Activated T-helper 1 cell treated with Interleukin-2 at 50 U/mL for 16 hours (primary cell): ENCODE data around the gene RNF166.

Experiments used
- DNase-seq: peaks from one replicate; pipeline ENCODE4 v3.0.0-alpha.2; 2020; ENCODE audit warnings: low read depth

RNF166 gene

DNA sequence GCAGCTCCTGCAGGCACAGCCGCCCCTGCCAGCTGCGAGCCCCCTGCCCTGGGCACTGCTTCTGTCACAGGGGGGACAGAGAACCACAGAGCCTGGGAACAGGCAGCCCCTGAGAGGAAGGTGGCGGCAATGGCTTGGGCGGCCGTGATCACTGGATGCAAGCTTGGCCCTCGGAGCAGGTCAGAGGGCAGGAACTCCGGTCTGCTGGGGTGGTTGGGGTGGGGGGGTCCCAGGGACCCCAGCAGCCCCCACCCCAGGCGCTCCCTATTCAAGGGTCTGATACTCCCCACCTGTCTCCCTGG is 53.5 kb downstream of the RNF166 start:
- no peak for DNase-seq

DNA sequence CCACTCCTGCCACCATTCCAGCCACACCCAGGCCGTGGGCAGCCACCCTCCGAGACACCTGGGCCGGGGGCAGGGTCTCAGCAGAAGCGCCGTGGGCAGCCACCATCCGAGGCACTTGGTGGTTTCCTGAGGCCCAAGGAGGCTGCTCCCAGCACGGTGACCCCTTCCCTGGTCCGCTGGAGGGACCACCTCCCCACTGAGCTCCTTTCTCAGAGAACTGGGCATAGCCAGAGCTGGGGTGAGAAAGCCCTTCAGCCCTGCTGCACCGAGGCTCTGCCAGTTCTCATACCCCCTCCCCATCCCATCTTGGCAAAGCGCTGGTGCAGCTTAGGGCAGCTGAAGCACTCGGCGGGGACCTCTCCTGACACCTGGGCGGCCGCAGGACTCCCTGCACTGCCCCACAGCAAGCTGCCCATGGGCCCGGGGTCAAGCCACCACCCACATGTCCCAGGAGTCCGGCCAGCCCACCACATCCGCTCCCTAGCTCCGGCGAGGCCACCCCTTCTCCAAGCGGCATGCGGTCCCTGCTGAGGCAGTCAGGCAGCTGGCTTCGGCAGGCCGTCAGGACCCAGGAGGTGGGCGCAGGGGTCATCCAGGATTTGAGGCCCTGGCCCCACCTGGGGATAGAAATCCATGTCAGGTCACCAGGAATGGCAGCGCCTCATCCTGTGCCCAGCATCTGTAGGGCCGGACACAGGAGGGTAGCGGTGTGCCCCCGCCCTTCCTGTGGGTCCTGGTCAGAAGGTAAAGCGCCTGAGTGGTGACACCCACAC is 54.0 kb downstream of the RNF166 start:
- DNase-seq = no peak

DNA sequence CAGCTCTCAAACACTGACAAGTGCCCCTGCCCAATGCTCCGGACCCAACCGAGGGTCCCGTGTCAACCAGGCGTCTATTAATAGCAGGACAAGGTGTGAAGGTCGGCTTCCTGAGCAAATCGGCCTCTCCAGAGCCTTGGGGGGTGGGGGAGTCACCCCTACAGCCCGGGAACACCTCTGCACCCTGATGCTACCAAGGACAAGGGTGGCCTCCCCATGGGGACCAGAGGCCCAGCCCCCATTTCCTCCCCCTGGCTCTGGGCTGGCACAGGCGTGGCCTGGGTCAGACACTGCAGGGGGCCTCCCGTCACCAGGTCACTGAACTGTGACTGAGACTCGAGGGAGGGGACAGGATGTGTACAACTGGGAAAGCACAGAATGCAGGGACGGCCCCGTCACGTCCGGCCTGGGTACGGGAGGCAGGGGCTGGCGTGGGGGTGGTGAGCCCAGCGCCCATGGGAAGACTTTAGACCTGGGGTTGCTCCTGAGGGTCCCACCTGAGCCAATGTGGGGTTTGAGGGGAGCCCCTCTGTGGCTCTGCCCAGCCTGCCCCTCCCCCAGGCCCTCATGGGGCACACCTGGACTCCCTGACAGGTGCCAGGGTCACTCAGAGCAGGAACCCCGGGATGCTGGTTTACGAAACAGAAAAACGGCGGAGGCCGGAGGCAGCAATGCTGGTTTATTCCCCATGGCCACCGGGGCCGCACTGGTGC is 54.8 kb downstream of the RNF166 start:
- peak; percentile 51 for DNase-seq

DNA sequence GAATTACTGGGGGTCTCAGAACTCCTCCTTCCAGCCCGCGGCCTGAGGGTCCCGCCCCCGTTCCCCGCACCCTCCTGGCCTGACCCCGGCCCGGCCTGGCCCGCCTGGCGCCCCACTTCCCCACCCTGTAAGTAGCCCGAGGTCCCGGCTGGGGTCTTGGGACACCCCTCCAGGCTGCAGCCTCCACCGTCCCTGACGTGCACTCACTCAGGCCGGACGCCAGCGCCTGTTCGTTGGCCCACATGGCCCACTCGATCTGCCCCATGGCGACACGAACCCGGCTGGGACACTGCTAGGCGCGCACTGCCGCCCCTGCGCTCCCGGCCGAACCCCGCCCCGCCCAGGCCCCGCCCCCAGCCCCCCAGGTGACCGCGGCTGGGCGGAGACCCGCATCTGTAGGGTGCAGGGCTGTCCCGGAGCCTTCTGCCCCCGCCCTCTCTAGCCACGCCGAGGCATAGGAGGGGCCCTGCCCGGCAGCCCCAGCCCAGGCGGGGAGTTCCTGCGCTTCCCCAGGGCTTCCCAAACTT is 55.4 kb downstream of the RNF166 start, which contains the start of gene CYBA:
Gene CYBA (minus strand): TSS at position 305 of the 527 bp plus-strand sequence. CDS start 40 bp downstream, at position 265.
- DNase-seq = peak; percentile 72

DNA sequence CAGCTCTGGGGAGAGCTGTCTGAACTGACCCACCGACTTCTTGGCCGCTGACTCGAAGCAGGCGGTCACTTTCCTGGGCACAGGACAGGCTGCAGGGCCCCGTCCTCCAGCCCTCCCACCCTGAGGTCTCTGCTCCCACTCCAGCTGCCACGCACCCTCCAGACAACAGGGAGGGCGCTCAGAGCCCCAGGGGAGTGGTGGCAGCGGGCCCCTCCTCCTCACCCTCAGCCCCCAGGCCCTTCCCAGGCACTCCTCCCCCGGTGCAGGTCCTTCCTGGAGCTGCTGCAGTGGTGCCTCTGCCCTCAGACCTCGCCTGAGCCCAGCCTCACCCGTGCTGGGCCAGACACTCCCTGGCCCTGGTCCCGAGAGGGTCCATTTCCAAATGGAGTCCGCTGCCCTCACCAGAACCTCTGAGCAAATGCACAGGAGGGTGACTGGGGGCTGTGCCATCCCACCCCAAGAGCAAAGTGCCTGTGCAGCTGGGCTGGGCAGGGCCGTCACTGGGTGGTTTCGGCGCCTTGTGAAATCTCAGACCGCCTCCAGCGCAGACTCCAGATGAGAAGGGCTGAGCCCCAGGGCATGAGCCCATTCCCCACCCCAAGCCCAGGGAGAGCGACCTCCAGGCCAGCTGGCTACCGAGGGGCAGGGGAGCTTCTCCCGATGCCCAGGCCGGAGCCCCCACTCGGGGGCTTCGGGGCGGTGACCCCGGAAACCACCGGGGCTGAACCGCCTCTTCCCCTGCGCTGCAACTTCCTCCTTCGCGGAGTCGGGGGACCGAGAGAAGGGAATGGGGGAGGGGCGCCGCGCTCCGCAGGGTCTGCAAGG is 56.1 kb downstream of the RNF166 start:
- no peak for DNase-seq

DNA sequence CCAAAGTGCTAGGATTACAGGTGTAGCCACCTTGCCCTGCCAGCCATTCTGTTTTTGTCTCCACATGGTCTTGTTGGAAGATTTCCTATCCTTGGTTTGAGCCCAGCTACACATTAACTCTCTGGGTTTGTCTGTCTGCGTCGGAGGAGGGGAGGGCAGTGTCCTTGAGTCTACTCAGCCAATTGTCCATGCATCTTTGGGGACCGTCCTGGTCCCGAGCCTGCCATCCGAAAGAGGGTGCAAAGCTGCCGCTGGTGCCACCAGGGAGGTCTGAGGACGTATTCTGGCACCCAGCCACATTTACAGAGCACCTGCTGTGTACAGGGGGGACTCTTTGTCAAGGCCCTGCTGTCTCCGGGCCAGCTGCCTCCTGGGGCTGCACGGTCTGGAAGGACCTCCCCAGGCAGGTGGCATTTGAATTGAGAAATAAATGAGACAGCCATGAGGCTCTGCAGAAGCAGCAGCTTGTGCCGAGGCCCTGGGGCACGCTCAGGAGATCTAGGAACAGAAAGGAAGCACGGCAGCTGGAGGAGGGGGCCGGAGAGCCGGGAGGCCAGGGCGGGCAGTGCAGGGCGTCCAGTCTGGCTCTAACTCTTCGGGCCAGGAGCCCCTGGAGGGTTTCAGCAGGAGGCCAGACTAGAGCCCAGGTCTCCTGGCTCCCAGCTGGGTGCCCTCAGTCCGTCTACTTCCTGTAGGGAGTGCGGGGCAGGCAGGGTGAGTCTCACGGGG is 56.8 kb downstream of the RNF166 start:
- no peak for DNase-seq

DNA sequence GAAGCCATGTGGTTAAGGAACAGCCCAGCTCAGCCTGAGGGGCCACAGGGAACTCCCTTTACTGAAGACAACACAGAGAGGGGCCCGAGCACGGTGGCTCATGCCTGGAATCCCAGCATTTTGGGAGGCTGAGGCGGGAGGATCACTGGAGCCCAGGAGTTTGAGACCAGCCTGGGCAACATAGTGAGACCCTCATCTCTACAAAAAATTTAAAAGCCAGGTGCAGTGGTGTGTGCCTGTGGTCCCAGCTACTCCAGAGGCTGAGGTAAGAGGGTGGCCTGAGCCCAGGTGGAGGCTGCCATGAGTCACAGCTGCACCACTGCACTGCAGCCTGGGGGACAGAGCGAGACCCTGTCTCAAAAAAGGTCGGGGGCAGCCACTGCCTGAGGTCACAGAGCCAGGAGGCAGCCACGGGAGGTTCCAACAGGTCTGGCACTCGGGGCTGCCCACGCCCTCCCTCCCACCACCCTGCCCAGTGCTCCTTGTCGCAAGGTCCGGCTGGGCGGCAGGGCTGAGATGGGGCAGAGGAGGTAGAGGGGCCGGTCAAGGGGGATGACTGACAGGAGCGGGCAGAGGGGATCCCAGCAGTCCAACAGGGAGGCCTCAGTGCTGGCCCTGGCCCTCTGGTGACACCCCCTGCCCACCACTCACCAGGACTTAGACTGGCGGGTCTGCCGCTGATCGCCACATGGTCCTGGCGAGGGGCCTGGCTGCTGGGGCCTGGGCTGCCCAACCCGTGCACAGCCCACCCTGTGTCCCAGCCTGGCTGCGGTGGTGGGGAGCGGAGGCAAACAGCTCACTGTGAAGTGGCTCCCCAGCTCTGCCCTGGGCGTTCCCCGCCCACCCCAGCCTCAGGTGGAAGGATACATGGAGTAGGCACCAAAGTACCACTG is 58.8 kb downstream of the RNF166 start:
- DNase-seq = no peak
